ENCODE data around the gene BBS7.

DNA sequence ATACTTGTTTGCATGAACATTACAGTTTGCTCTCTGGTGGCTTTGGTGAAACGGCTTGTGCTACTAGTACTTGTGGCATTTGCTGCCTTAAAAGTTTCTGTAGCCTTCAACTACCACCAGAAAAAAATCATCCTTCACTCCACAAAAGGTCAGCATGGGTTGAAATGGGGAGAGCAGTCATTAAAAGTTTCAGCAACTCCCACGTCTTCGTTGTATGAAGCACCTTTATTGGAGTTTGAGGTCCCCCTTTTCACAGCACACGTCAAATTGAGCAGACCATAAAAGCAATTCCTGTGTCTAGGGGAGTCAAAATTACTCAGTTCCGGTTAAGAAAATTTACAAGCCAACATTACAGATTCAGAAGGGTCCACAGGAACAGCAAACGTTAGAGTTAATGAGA is 23.6 kb downstream of the BBS7 start:
- TF ChIP-seq, protein P1, sequence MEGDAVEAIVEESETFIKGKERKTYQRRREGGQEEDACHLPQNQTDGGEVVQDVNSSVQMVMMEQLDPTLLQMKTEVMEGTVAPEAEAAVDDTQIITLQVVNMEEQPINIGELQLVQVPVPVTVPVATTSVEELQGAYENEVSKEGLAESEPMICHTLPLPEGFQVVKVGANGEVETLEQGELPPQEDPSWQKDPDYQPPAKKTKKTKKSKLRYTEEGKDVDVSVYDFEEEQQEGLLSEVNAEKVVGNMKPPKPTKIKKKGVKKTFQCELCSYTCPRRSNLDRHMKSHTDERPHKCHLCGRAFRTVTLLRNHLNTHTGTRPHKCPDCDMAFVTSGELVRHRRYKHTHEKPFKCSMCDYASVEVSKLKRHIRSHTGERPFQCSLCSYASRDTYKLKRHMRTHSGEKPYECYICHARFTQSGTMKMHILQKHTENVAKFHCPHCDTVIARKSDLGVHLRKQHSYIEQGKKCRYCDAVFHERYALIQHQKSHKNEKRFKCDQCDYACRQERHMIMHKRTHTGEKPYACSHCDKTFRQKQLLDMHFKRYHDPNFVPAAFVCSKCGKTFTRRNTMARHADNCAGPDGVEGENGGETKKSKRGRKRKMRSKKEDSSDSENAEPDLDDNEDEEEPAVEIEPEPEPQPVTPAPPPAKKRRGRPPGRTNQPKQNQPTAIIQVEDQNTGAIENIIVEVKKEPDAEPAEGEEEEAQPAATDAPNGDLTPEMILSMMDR (conservative IDR thresholded peaks at IDR 0.05): no peak
- TF ChIP-seq EZH2 (IDR thresholded peaks at IDR 0.05; ENCODE audit: low read depth): no peak

Measured in PC-9 (cell line).